Middle frontal gyrus (tissue), 1 donor: Measurements from ENCODE around the gene E2F6.

Experiments
- DNase-seq: peaks from one replicate; pipeline ENCODE4 v3.0.0-alpha.2; 2015; ENCODE audit warnings: low spot score; ENCODE audit errors: extremely low spot score

E2F6 gene

GRCh38 chr2:11395389-11395788 is 70.6 kb downstream of the E2F6 start:
- DNase-seq = no peak
